Bronchial epithelial cell (primary cell): ENCODE data around the gene NTSR1. TPM values are rescaled to one million over a fixed set of nuclear protein-coding genes. Genes with fewer than 3 reads are reported as not detected.

Experiments
- DNase-seq: peaks from one replicate; pipeline ENCODE4 v3.0.0-alpha.2; 2010; ENCODE audit warnings: low read depth
- FAIRE-seq: peaks from 2 replicates; lab custom pipeline; 2011; peaks lifted over from hg19 to GRCh38; lab: Jason Lieb, UNC
- H3K27me3 ChIP-seq: 2 replicates; pipeline ENCODE4 v1.5.1; 2011; ENCODE audit warnings: low read length; ENCODE audit not compliant: control insufficient read depth, insufficient read depth
- H3K36me3 ChIP-seq: 2 replicates; pipeline ENCODE4 v1.5.1; 2011; ENCODE audit warnings: low read length; ENCODE audit not compliant: control insufficient read depth, insufficient read depth
- H3K4me3 ChIP-seq: 2 replicates; pipeline ENCODE4 v1.5.1; 2011; ENCODE audit warnings: mild to moderate bottlenecking, low read depth, low read length, control low read depth
- total RNA-seq: library from RNA; depleted of rRNA; stranded (reverse); fragments of >200 nt; gene quantifications from 2 replicates; pipeline ENCODE4 v1.2.1, GENCODE V29; 2014
- TF ChIP-seq, protein P1 (sequence below): IDR thresholded peaks from 2 replicates; pipeline ENCODE4 v1.5.1; 2011; ENCODE audit warnings: mild to moderate bottlenecking, moderate library complexity, low read length, control low read depth, inconsistent platforms; ENCODE audit not compliant: insufficient read depth, severe bottlenecking

NTSR1 gene
- total RNA-seq, 1 donor from 2014 or later, result not detected

DNA sequence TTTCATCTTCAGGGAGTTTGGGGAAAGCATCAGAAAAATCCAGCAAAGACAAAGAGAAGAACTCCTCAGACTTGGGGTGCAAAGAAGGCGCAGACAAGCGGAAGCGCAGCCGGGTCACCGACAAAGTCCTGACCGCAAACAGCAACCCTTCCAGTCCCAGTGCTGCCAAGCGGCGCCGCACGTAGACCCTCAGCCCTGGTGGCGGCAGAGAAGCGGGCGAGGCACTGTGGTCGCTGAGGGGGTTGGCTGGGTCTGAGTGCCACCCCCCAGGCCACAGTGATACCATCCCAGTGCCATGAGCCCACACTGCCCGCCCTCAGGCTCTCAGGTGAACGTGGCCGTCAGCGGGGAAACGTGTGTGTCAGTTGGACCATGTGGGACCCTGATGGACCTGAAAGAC lies 90.8 kb downstream of the NTSR1 start:
- Histone ChIP-seq H3K36me3 (peaks cover 10% of the 10 kb centered on the region), H3K4me3 (no peak overlapping the region), H3K27me3 (no peaks in the 10 kb centered on the region)
- no peak for FAIRE-seq
- no peak for DNase-seq
- TF ChIP-seq, protein P1, sequence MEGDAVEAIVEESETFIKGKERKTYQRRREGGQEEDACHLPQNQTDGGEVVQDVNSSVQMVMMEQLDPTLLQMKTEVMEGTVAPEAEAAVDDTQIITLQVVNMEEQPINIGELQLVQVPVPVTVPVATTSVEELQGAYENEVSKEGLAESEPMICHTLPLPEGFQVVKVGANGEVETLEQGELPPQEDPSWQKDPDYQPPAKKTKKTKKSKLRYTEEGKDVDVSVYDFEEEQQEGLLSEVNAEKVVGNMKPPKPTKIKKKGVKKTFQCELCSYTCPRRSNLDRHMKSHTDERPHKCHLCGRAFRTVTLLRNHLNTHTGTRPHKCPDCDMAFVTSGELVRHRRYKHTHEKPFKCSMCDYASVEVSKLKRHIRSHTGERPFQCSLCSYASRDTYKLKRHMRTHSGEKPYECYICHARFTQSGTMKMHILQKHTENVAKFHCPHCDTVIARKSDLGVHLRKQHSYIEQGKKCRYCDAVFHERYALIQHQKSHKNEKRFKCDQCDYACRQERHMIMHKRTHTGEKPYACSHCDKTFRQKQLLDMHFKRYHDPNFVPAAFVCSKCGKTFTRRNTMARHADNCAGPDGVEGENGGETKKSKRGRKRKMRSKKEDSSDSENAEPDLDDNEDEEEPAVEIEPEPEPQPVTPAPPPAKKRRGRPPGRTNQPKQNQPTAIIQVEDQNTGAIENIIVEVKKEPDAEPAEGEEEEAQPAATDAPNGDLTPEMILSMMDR, result no peak

DNA sequence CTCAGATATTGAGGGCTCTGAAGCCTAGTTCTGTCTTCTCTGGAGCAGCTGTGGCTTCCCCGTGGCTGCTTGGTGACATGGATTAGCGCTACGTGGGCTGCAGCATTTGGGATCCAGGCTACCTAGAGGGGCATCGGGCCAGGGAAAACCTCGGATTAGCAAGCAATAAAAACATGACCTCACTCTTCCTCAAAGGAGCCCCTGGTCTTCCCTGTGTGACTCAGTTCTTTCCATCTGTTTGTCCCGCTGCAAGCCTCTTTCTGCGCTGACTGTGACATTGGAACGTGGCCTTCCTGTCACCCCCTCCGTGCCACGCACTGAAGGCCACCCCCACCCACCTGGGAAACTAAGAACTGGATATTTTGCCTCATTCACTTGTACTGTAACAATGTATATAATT lies 91.2 kb downstream of the NTSR1 start:
- H3K4me3 ChIP-seq, result no peak overlapping the region
- TF ChIP-seq, protein P1, result no peak
- H3K27me3 ChIP-seq, result no peaks in the 10 kb centered on the region
- DNase-seq, result no peak
- no peak for FAIRE-seq
- peaks cover 10% of the 10 kb centered on the region for H3K36me3 ChIP-seq

GRCh38 chr20:62800314-62801259 lies 92.0 kb downstream of the NTSR1 start:
- no peak overlapping the region for H3K4me3 ChIP-seq

GRCh38 chr20:62801284-62802010 lies 92.8 kb downstream of the NTSR1 start:
- FAIRE-seq (no peak), DNase-seq (no peak)
- TF ChIP-seq, protein P1, result no peak
- Histone ChIP-seq H3K36me3 (peaks cover 10% of the 10 kb centered on the region), H3K4me3 (no peak overlapping the region), H3K27me3 (no peaks in the 10 kb centered on the region)

More at GRCh38 chr20:62800314-62801259, 92.0 kb downstream of the NTSR1 start:
- DNase-seq, result no peak
- FAIRE-seq, result no peak
- TF ChIP-seq, protein P1, result no peak
- Histone ChIP-seq H3K27me3 (no peaks in the 10 kb centered on the region), H3K36me3 (peaks cover 10% of the 10 kb centered on the region)

- H3K36me3 ChIP-seq, result peaks cover 12% of the 10 kb centered on the region
- no peak overlapping the region for H3K4me3 ChIP-seq
- DNase-seq (no peak), FAIRE-seq (no peak)
- no peaks in the 10 kb centered on the region for H3K27me3 ChIP-seq
- TF ChIP-seq, protein P1, result no peak
These were observed 93.5 kb downstream of the NTSR1 start for GRCh38 chr20:62802026-62802712.
